ENCODE data around the gene MYRIP.
"Not testable (repeated sequence)": the region's sequence is repeated elsewhere in the genome, so short reads cannot be mapped to it uniquely, and the experiment has no call there.

MYRIP gene

GRCh38 chr3:40129981-40130380, 320.6 kb downstream of the MYRIP start:
- TF ChIP-seq CSRNP3 (CRISPR knock-in tag; IDR thresholded peaks at IDR 0.05): no peak
- no peak for TF ChIP-seq GLIS3 (CRISPR knock-in tag; IDR thresholded peaks at IDR 0.05)
- TF ChIP-seq ZFP3 (CRISPR knock-in tag; IDR thresholded peaks at IDR 0.05): no peak
- TF ChIP-seq OSR1 (CRISPR knock-in tag; IDR thresholded peaks at IDR 0.05): no peak
- TF ChIP-seq BACH2 (CRISPR knock-in tag; IDR thresholded peaks at IDR 0.05; ENCODE audit: borderline replicate concordance): no peak
- TF ChIP-seq ZC3H10 (CRISPR knock-in tag; IDR thresholded peaks at IDR 0.05): no peak
- TF ChIP-seq ARNTL (CRISPR knock-in tag; IDR thresholded peaks at IDR 0.05; ENCODE audit: borderline replicate concordance, low read depth): no peak
- TF ChIP-seq, protein P1, sequence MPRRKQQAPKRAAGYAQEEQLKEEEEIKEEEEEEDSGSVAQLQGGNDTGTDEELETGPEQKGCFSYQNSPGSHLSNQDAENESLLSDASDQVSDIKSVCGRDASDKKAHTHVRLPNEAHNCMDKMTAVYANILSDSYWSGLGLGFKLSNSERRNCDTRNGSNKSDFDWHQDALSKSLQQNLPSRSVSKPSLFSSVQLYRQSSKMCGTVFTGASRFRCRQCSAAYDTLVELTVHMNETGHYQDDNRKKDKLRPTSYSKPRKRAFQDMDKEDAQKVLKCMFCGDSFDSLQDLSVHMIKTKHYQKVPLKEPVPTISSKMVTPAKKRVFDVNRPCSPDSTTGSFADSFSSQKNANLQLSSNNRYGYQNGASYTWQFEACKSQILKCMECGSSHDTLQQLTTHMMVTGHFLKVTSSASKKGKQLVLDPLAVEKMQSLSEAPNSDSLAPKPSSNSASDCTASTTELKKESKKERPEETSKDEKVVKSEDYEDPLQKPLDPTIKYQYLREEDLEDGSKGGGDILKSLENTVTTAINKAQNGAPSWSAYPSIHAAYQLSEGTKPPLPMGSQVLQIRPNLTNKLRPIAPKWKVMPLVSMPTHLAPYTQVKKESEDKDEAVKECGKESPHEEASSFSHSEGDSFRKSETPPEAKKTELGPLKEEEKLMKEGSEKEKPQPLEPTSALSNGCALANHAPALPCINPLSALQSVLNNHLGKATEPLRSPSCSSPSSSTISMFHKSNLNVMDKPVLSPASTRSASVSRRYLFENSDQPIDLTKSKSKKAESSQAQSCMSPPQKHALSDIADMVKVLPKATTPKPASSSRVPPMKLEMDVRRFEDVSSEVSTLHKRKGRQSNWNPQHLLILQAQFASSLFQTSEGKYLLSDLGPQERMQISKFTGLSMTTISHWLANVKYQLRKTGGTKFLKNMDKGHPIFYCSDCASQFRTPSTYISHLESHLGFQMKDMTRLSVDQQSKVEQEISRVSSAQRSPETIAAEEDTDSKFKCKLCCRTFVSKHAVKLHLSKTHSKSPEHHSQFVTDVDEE (CRISPR knock-in tag; IDR thresholded peaks at IDR 0.05): no peak
- TF ChIP-seq CSDC2 (CRISPR knock-in tag; IDR thresholded peaks at IDR 0.05): no peak
- no peak for TF ChIP-seq SNAI2 (CRISPR knock-in tag; IDR thresholded peaks at IDR 0.05)
- TF ChIP-seq, protein P2, sequence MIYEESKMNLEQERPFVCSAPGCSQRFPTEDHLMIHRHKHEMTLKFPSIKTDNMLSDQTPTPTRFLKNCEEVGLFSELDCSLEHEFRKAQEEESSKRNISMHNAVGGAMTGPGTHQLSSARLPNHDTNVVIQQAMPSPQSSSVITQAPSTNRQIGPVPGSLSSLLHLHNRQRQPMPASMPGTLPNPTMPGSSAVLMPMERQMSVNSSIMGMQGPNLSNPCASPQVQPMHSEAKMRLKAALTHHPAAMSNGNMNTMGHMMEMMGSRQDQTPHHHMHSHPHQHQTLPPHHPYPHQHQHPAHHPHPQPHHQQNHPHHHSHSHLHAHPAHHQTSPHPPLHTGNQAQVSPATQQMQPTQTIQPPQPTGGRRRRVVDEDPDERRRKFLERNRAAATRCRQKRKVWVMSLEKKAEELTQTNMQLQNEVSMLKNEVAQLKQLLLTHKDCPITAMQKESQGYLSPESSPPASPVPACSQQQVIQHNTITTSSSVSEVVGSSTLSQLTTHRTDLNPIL (CRISPR knock-in tag; IDR thresholded peaks at IDR 0.05; ENCODE audit: low read depth): no peak
- no peak for TF ChIP-seq ZNF565 (CRISPR knock-in tag; conservative IDR thresholded peaks at IDR 0.05; ENCODE audit: low read depth)
- no peak for TF ChIP-seq PATZ1 (CRISPR knock-in tag; IDR thresholded peaks at IDR 0.05; ENCODE audit: borderline replicate concordance)
- TF ChIP-seq TOX (CRISPR knock-in tag; IDR thresholded peaks at IDR 0.05; ENCODE audit: borderline replicate concordance): no peak
- TF ChIP-seq, protein P3, sequence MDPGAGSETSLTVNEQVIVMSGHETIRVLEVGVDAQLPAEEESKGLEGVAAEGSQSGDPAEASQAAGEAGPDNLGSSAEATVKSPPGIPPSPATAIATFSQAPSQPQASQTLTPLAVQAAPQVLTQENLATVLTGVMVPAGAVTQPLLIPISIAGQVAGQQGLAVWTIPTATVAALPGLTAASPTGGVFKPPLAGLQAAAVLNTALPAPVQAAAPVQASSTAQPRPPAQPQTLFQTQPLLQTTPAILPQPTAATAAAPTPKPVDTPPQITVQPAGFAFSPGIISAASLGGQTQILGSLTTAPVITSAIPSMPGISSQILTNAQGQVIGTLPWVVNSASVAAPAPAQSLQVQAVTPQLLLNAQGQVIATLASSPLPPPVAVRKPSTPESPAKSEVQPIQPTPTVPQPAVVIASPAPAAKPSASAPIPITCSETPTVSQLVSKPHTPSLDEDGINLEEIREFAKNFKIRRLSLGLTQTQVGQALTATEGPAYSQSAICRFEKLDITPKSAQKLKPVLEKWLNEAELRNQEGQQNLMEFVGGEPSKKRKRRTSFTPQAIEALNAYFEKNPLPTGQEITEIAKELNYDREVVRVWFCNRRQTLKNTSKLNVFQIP (CRISPR knock-in tag; IDR thresholded peaks at IDR 0.05; ENCODE audit: borderline replicate concordance, low read depth): no peak
- TF ChIP-seq ZNF8 (CRISPR knock-in tag; IDR thresholded peaks at IDR 0.05): no peak
- TF ChIP-seq ESRRG (CRISPR knock-in tag; IDR thresholded peaks at IDR 0.05): no peak
- no peak for TF ChIP-seq ISL1 (CRISPR knock-in tag; IDR thresholded peaks at IDR 0.05)
- no peak for TF ChIP-seq PPARA (CRISPR knock-in tag; IDR thresholded peaks at IDR 0.05; ENCODE audit: borderline replicate concordance)
- ATAC-seq: no peak

- ATAC-seq: no peak
- TF ChIP-seq ZNF565 (CRISPR knock-in tag; conservative IDR thresholded peaks at IDR 0.05; ENCODE audit: low read depth): no peak
Observed at GRCh38 chr3:40130721-40131120, 321.3 kb downstream of the MYRIP start.

DNA sequence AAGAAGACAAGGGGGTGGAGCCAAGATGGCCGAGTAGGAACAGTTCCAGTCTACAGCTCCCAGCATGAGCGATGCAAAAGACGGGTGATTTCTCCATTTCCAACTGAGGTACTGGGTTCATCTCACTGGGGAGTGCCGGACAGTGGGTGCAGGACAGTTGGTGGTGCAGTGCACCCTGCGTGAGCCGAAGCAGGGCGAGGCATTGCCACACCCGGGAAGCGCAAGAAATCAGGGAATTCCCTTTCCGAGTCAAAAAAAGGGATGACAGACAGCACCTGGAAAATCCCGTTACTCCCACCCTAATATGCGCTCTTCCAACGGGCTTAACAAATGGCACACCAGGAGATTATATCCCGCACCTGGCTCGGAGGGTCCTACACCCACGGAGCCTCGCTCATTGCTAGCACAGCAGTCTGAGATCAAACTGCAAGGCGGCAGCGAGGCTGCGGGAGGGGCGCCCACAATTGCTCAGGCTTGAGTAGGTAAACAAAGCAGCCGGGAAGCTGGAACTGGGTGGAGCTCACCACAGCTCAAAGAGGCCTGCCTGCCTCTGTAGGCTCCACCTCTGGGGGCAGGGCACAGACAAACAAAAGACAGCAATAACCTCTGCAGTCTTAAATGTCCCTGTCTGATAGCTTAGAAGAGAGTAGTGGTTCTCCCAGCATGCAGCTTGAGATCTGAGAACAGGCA, 324.6 kb downstream of the MYRIP start:
- ATAC-seq: not testable (repeated sequence)
